K562 (cell line): ENCODE results near the gene TMED5. TPM values are rescaled to one million over a fixed set of nuclear protein-coding genes. Genes with fewer than 3 reads are reported as not detected.

Experiments used
- CBFA2T3 ChIP-seq: fragments of 450-650 bp; IDR thresholded peaks from 2 replicates; pipeline ENCODE4 v1.6.1; 2017
- CREM ChIP-seq: IDR thresholded peaks from 2 replicates; pipeline ENCODE4 v1.6.1; 2014; ENCODE audit warnings: antibody characterized with exemption, low read depth
- EP400 ChIP-seq: fragments of 450-650 bp; IDR thresholded peaks from 2 replicates; pipeline ENCODE4 v1.6.1; 2017; ENCODE audit warnings: antibody characterized with exemption, mild to moderate bottlenecking, moderate library complexity
- ETS2 ChIP-seq: IDR thresholded peaks from 2 replicates; pipeline ENCODE4 v1.6.1; 2016; ENCODE audit warnings: borderline replicate concordance, missing genetic modification characterization, mild to moderate bottlenecking, moderate library complexity, missing compliant biosample characterization; ENCODE audit not compliant: poor library complexity, severe bottlenecking
- IFI16 ChIP-seq: fragments of 250-450 bp; sonication (Bioruptor Pico); IDR thresholded peaks from 2 replicates; pipeline ENCODE4 v2.1.2; 2022; ENCODE audit warnings: mild to moderate bottlenecking, inconsistent platforms
- IRF2 ChIP-seq: sonication (generic); formaldehyde crosslinking; IDR thresholded peaks from 2 replicates; pipeline ENCODE4 v1.8.1; 2022; ENCODE audit warnings: mild to moderate bottlenecking, missing genetic modification reagents
- KDM4B ChIP-seq, 2 experiments: fragments of 450-650 bp in 1 of 2; sonication (generic) in 1 of 2; IDR thresholded peaks; 2 replicates each; pipeline ENCODE4 v1.6.1; 2016 to 2017; ENCODE audit warnings: borderline replicate concordance in 2 of 2, antibody characterized with exemption in 1 of 2, low read depth in 1 of 2, mild to moderate bottlenecking in 1 of 2
- LCOR ChIP-seq: sonication (generic); formaldehyde crosslinking; IDR thresholded peaks from 2 replicates; pipeline ENCODE4 v1.8.0; 2022; ENCODE audit warnings: mild to moderate bottlenecking, missing genetic modification reagents
- MTA2 ChIP-seq: fragments of 450-650 bp; IDR thresholded peaks from 2 replicates; pipeline ENCODE4 v1.6.1; 2016; ENCODE audit warnings: low read depth
- NFATC3 ChIP-seq: fragments of 450-650 bp; IDR thresholded peaks from 2 replicates; pipeline ENCODE4 v1.6.1; 2017; ENCODE audit warnings: mild to moderate bottlenecking
- PHF8 ChIP-seq: fragments of 200-600 bp; sonication (generic); IDR thresholded peaks from 2 replicates; pipeline ENCODE4 v1.6.1; 2012; ENCODE audit warnings: mixed run types, mild to moderate bottlenecking, inconsistent platforms, low read length, moderate library complexity, borderline replicate concordance
- POLR2H ChIP-seq: IDR thresholded peaks from 2 replicates; pipeline ENCODE4 v1.6.1; 2016; ENCODE audit warnings: missing genetic modification characterization, low read depth, mild to moderate bottlenecking, control low read depth, missing compliant biosample characterization, moderate library complexity
- POU5F1 ChIP-seq: fragments of 150-350 bp; IDR thresholded peaks from 2 replicates; pipeline ENCODE4 v1.6.1; 2014; ENCODE audit warnings: borderline replicate concordance, low read length, low read depth, mild to moderate bottlenecking; ENCODE audit not compliant: partially characterized antibody
- SPI1 ChIP-seq: IDR thresholded peaks from 2 replicates; pipeline ENCODE4 v1.6.1; 2011; ENCODE audit warnings: low read depth, low read length, control low read depth, borderline replicate concordance
- SRSF1 ChIP-seq: fragments of 200-400 bp; formaldehyde crosslinking; IDR thresholded peaks from 2 replicates; pipeline ENCODE4 v1.6.1; 2017; ENCODE audit warnings: mild to moderate bottlenecking, low read depth, low read length, moderate library complexity
- ZNF174 ChIP-seq: fragments of 250-450 bp; sonication (Bioruptor Pico); IDR thresholded peaks from 2 replicates; pipeline ENCODE4 v1.4.0; 2020; ENCODE audit warnings: mild to moderate bottlenecking
- polyA plus RNA-seq, 8 experiments: library from polyadenylated mRNA; depleted of rRNA in 4 of 8; stranded (reverse) in 5 of 8; unstranded in 3 of 8; fragments of >200 nt; fragmentation: Nextera tagmentation in 2 of 8; fragmentation: Illumina TruSeq in 1 of 8; extraction: Ambion mirVana in 2 of 8; extraction: Trizol in 1 of 8; gene quantifications; 2 replicates each; pipeline versions ENCODE4 v1.2.1 to v1.2.3, GENCODE V29; 2011 to 2014; ENCODE audit warnings: inconsistent platforms in 1 of 8, missing spikeins in 1 of 8
- total RNA-seq, 7 experiments: library from RNA; depleted of rRNA in 6 of 7; stranded (reverse); fragments of >200 nt in 6 of 7; fragmentation: Illumina TruSeq in 2 of 7; extraction: Trizol in 2 of 7; gene quantifications; 2 replicates each; pipeline versions ENCODE4 v1.2.1 to v1.2.3, GENCODE V29; 2011 to 2021; ENCODE audit warnings: low replicate concordance in 1 of 7
- TF ChIP-seq, protein P1 (sequence below), 2 experiments: fragments of 450-650 bp in 1 of 2; IDR thresholded peaks; 2 replicates each; pipeline ENCODE4 v1.6.1; 2011 to 2017; ENCODE audit warnings: low read depth in 2 of 2, antibody characterized with exemption in 1 of 2, borderline replicate concordance in 1 of 2, low read length in 1 of 2, mild to moderate bottlenecking in 1 of 2, mixed read lengths in 1 of 2; ENCODE audit not compliant: control insufficient read depth in 1 of 2
- TF ChIP-seq, protein P2 (sequence below): IDR thresholded peaks from 2 replicates; pipeline ENCODE4 v1.6.1; 2012; ENCODE audit warnings: low read depth, low read length, improper control_type of control experiment, borderline replicate concordance

TMED5 gene
- total and polyA plus RNA-seq, 9 of the 15 experiments (the other 6 are each of a cell fraction or from before 2014, with no cell fraction given) = 28.7 to 83.7 (median 67.2) TPM

- TF ChIP-seq, protein P1, sequence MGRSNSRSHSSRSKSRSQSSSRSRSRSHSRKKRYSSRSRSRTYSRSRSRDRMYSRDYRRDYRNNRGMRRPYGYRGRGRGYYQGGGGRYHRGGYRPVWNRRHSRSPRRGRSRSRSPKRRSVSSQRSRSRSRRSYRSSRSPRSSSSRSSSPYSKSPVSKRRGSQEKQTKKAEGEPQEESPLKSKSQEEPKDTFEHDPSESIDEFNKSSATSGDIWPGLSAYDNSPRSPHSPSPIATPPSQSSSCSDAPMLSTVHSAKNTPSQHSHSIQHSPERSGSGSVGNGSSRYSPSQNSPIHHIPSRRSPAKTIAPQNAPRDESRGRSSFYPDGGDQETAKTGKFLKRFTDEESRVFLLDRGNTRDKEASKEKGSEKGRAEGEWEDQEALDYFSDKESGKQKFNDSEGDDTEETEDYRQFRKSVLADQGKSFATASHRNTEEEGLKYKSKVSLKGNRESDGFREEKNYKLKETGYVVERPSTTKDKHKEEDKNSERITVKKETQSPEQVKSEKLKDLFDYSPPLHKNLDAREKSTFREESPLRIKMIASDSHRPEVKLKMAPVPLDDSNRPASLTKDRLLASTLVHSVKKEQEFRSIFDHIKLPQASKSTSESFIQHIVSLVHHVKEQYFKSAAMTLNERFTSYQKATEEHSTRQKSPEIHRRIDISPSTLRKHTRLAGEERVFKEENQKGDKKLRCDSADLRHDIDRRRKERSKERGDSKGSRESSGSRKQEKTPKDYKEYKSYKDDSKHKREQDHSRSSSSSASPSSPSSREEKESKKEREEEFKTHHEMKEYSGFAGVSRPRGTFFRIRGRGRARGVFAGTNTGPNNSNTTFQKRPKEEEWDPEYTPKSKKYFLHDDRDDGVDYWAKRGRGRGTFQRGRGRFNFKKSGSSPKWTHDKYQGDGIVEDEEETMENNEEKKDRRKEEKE (IDR thresholded peaks at IDR 0.05; ENCODE audit: borderline replicate concordance in 1 of 2, control insufficient read depth in 1 of 2, low read depth in 2 of 2, low read length in 1 of 2) = 0 out of 4 replicates have a peak, but pooled peaks of 1 of the 2 experiments have one; percentile 32
- TF ChIP-seq EP400 (peak; percentile 62), SRSF1 (no peak), POLR2H (tag) (no peak; the same call in 1 of the 2 replicates), IRF2 (CRISPR knock-in tag) (no peak), ETS2 (tag) (no peak), KDM4B (IDR thresholded peaks at IDR 0.05; ENCODE audit: borderline replicate concordance in 2 of 2, low read depth in 1 of 2) (no peak; a peak in 1 of 4 replicates), ZNF174 (CRISPR knock-in tag) (no peak), NFATC3 (no peak), MTA2 (no peak), CREM (peak; percentile 92), PHF8 (peak; percentile 82), SPI1 (no peak), CBFA2T3 (no peak), IFI16 (CRISPR knock-in tag) (no peak), LCOR (peak; percentile 71; the same call in 1 of the 2 replicates), POU5F1 (peak; percentile 57)
- TF ChIP-seq, protein P2, sequence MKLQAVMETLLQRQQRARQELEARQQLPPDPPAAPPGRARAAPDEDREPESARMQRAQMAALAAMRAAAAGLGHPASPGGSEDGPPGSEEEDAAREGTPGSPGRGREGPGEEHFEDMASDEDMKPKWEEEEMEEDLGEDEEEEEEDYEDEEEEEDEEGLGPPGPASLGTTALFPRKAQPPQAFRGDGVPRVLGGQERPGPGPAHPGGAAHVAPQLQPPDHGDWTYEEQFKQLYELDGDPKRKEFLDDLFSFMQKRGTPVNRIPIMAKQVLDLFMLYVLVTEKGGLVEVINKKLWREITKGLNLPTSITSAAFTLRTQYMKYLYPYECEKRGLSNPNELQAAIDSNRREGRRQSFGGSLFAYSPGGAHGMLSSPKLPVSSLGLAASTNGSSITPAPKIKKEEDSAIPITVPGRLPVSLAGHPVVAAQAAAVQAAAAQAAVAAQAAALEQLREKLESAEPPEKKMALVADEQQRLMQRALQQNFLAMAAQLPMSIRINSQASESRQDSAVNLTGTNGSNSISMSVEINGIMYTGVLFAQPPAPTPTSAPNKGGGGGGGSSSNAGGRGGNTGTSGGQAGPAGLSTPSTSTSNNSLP = no peak
Observed at GRCh38 chr1:93179886-93180722, at the start of gene TMED5 (continued).
